ENCODE results near the gene TOR1AIP2.
"Not testable (repeated sequence)": the region's sequence is repeated elsewhere in the genome, so short reads cannot be mapped to it uniquely, and the experiment has no call there.

The TOR1AIP2 gene

GRCh38 chr1:179805291-179806195 is 72.1 kb downstream of the TOR1AIP2 start:
- DNase-seq, result no peak

- DNase-seq, result not testable (repeated sequence)
These were observed 73.2 kb downstream of the TOR1AIP2 start for GRCh38 chr1:179804417-179804816.

- no peak for DNase-seq
These were observed 73.7 kb downstream of the TOR1AIP2 start for GRCh38 chr1:179803918-179804317.

GRCh38 chr1:179803104-179803503 is 74.5 kb downstream of the TOR1AIP2 start:
- no peak for DNase-seq

GRCh38 chr1:179800481-179800880 is 77.1 kb downstream of the TOR1AIP2 start:
- no peak for DNase-seq

GRCh38 chr1:179798864-179799516 is 78.6 kb downstream of the TOR1AIP2 start:
- no peak for DNase-seq

- DNase-seq, result no peak
These were observed 79.3 kb downstream of the TOR1AIP2 start for GRCh38 chr1:179798213-179798863.

- DNase-seq, result no peak
These were observed 82.9 kb downstream of the TOR1AIP2 start for GRCh38 chr1:179794669-179795068.

- DNase-seq, result no peak
These were observed 83.5 kb downstream of the TOR1AIP2 start for GRCh38 chr1:179794146-179794545.

- DNase-seq, result no peak
These were observed 84.3 kb downstream of the TOR1AIP2 start for GRCh38 chr1:179793281-179793680.

Data from GF-D8 (cell line).